Measurements from ENCODE around the gene CDH4.

The CDH4 gene

GRCh38 chr20:61535091-61535490 is 283.0 kb downstream of the CDH4 start:
- H3K4me3 ChIP-seq (ENCODE audit: low read depth, low read length): no peak overlapping the region
- TF ChIP-seq CTCF (IDR thresholded peaks at IDR 0.05; ENCODE audit: low read depth, low read length): no peak

- H3K4me3 ChIP-seq (ENCODE audit: low read depth, low read length): no peak overlapping the region
- no peak for TF ChIP-seq CTCF (IDR thresholded peaks at IDR 0.05; ENCODE audit: low read depth, low read length)
These were observed 283.5 kb downstream of the CDH4 start for GRCh38 chr20:61535536-61535935.

GRCh38 chr20:61535956-61536355 is 283.9 kb downstream of the CDH4 start:
- H3K4me3 ChIP-seq (ENCODE audit: low read depth, low read length): no peak overlapping the region
- no peak for TF ChIP-seq CTCF (IDR thresholded peaks at IDR 0.05; ENCODE audit: low read depth, low read length)

GRCh38 chr20:61536671-61537070 is 284.6 kb downstream of the CDH4 start:
- no peak overlapping the region for H3K4me3 ChIP-seq (ENCODE audit: low read depth, low read length)
- TF ChIP-seq CTCF (IDR thresholded peaks at IDR 0.05; ENCODE audit: low read depth, low read length): no peak

GRCh38 chr20:61537239-61538182 is 285.4 kb downstream of the CDH4 start:
- no peak overlapping the region for H3K4me3 ChIP-seq (ENCODE audit: low read depth, low read length)
- no peak for TF ChIP-seq CTCF (IDR thresholded peaks at IDR 0.05; ENCODE audit: low read depth, low read length)

GRCh38 chr20:61538183-61538942 is 286.3 kb downstream of the CDH4 start:
- no peak overlapping the region for H3K4me3 ChIP-seq (ENCODE audit: low read depth, low read length)
- no peak for TF ChIP-seq CTCF (IDR thresholded peaks at IDR 0.05; ENCODE audit: low read depth, low read length)

- no peak overlapping the region for H3K4me3 ChIP-seq (ENCODE audit: low read depth, low read length)
- no peak for TF ChIP-seq CTCF (IDR thresholded peaks at IDR 0.05; ENCODE audit: low read depth, low read length)
These were observed 286.8 kb downstream of the CDH4 start for GRCh38 chr20:61538943-61539265.
